Measurements from ENCODE around the gene MAIP1. TPM values are rescaled to one million over a fixed set of nuclear protein-coding genes. Genes with fewer than 3 reads are reported as not detected.
A peak's percentile ranks its signal among the peaks of the same experiment; 100 is the strongest.

The MAIP1 gene
- total RNA-seq, 1 experiment from 2014 or later, result 31.0 TPM

DNA sequence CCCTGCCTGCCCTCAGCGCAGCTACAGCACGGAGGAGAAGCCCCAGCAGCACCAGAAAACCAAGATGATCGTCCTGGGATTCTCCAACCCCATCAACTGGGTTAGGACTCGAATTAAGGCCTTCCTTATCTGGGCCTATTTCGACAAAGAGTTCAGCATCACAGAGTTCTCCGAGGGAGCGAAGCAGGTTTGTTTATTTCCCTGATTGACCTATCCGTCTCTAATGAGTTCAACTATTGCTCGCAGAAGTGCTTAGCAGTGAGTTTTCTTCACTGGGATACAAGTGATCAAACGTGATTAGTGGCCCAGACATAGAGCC, 639 bp downstream of the MAIP1 start:
- Histone ChIP-seq H3K27ac (ENCODE audit: low read depth, low read length, poor library complexity, severe bottlenecking) (peak overlapping the region; percentile 98), H3K27me3 (replicated peaks; ENCODE audit: insufficient read depth, low read depth, low read length, poor library complexity) (no peaks in the 10 kb centered on the region), H3K36me3 (ENCODE audit: insufficient read depth, low read length, poor library complexity, severe bottlenecking) (peaks cover 16% of the 10 kb centered on the region), H3K4me1 (ENCODE audit: insufficient read depth, low read length, poor library complexity, severe bottlenecking) (peaks cover 9% of the 10 kb centered on the region), H3K4me3 (ENCODE audit: low read depth, low read length, poor library complexity, severe bottlenecking) (peak overlapping the region; percentile 67), H3K9me3 (ENCODE audit: low read depth, low read length, poor library complexity, severe bottlenecking) (no peaks in the 10 kb centered on the region)
- DNase-seq (ENCODE audit: low spot score), result peak; percentile 24
- intact Hi-C loops (cut with micrococcal nuclease; ENCODE audit: unreplicated experiment), result loop anchor here (5.0 kb wide), 1 partner anchor 856 kb away; the partner anchor contains the start of gene BZW1
- ChIA-PET POLR2A (ENCODE audit: low non-redundant PET) (no interaction called here), CTCF (no interaction called here)
- no TSS peak for BruUV-seq (replicated peaks)
- no peak for TF ChIP-seq CTCF (conservative IDR thresholded peaks at IDR 0.05; ENCODE audit: low read depth, low read length)
- no peak for TF ChIP-seq EZH2 (IDR thresholded peaks at IDR 0.05; ENCODE audit: borderline replicate concordance, low read depth, low read length, poor library complexity, severe bottlenecking)

DNA sequence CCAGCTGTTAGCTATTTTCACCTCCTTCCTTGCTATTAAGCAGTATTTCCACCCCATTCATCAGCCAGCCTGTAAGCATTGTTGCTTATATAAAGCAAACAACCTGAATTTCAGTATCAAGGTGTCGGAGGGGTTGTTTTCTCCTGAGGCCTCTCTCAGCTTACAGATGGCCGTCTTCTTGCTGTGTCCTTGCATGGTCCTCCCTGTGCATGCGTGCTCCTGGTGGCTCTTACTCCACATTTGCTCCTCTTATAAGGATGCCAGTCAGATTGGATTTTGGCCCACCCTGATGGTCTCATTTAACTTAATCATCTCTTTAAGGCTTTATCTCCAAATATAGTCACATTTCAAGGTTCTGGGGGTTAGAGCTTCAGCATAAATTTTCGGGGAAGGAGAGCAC, 2.6 kb downstream of the MAIP1 start:
- Histone ChIP-seq H3K4me1 (ENCODE audit: insufficient read depth, low read length, poor library complexity, severe bottlenecking) (peaks cover 9% of the 10 kb centered on the region), H3K36me3 (ENCODE audit: insufficient read depth, low read length, poor library complexity, severe bottlenecking) (peaks cover 33% of the 10 kb centered on the region), H3K9me3 (ENCODE audit: low read depth, low read length, poor library complexity, severe bottlenecking) (no peaks in the 10 kb centered on the region), H3K4me3 (ENCODE audit: low read depth, low read length, poor library complexity, severe bottlenecking) (no peak overlapping the region), H3K27me3 (replicated peaks; ENCODE audit: insufficient read depth, low read depth, low read length, poor library complexity) (no peaks in the 10 kb centered on the region), H3K27ac (ENCODE audit: low read depth, low read length, poor library complexity, severe bottlenecking) (no peak overlapping the region)
- BruUV-seq (replicated peaks), result no TSS peak
- intact Hi-C loops (cut with micrococcal nuclease; ENCODE audit: unreplicated experiment), result loop anchor here (5.0 kb wide), 1 partner anchor 854 kb away; the partner anchor contains the start of gene BZW1
- POLR2A ChIA-PET (ENCODE audit: low non-redundant PET), result interaction anchor here (0.5 kb wide), 1 partner anchor 18 kb away, joined by 7 read pairs; no protein-coding TSS in a partner anchor
- DNase-seq (ENCODE audit: low spot score), result no peak
- CTCF ChIA-PET, result no interaction called here
- no peak for TF ChIP-seq CTCF (conservative IDR thresholded peaks at IDR 0.05; ENCODE audit: low read depth, low read length)
- no peak for TF ChIP-seq EZH2 (IDR thresholded peaks at IDR 0.05; ENCODE audit: borderline replicate concordance, low read depth, low read length, poor library complexity, severe bottlenecking)

DNA sequence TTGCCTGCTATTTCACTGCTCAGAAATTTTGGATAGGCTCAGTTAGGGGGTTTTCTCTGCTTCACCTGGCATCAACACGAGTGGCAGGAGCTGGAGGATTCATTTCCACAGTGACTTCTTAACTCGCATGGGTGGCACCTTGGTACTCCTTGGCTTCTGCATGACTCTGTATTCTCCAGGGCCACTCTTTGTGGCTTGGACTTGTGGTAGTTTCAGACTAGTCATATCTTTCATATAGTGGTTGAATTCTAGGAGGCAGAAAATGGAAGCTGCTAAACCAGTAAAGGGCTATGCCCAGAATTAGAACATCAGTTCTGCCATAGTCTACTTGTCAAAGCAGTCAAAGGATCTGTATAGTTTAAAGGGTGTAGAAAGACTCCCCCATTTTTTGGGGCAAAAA, 6.8 kb downstream of the MAIP1 start:
- no peak overlapping the region for H3K4me3 ChIP-seq (ENCODE audit: low read depth, low read length, poor library complexity, severe bottlenecking)
- TF ChIP-seq CTCF (conservative IDR thresholded peaks at IDR 0.05; ENCODE audit: low read depth, low read length), result no peak
- TF ChIP-seq EZH2 (IDR thresholded peaks at IDR 0.05; ENCODE audit: borderline replicate concordance, low read depth, low read length, poor library complexity, severe bottlenecking), result no peak
- ChIA-PET CTCF (no interaction called here), POLR2A (ENCODE audit: low non-redundant PET) (no interaction called here)
- H3K9me3 ChIP-seq (ENCODE audit: low read depth, low read length, poor library complexity, severe bottlenecking), result no peaks in the 10 kb centered on the region
- no TSS peak for BruUV-seq (replicated peaks)
- no peaks in the 10 kb centered on the region for H3K27me3 ChIP-seq (replicated peaks; ENCODE audit: insufficient read depth, low read depth, low read length, poor library complexity)
- H3K4me1 ChIP-seq (ENCODE audit: insufficient read depth, low read length, poor library complexity, severe bottlenecking), result no peaks in the 10 kb centered on the region
- H3K27ac ChIP-seq (ENCODE audit: low read depth, low read length, poor library complexity, severe bottlenecking), result no peak overlapping the region
- peaks cover 50% of the 10 kb centered on the region for H3K36me3 ChIP-seq (ENCODE audit: insufficient read depth, low read length, poor library complexity, severe bottlenecking)
- DNase-seq (ENCODE audit: low spot score), result no peak
- intact Hi-C loops (cut with micrococcal nuclease; ENCODE audit: unreplicated experiment), result no loop called here
